ENCODE measurements around the gene SEMA3F.
A peak's percentile ranks its signal among the peaks of the same experiment; 100 is the strongest.

The SEMA3F gene

DNA sequence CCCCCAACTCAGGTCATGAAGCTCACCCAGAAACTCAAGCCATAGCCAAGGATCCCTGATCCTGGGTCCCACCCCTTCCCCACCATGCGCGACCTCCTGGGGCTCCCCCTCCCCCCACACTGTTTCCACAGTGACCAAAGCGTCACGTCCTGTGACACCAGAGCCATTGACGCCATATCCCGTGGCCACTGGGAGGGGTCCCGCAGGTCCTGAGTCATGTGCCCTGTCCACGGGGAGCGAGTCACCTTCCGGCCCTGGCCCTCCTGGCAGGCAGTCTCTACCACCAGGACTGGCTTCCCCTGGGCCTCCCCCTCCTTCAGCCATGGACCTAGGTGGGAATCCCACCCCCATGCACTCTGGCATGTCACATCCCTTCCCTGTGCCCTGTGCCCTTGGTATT, 15.6 kb downstream of the SEMA3F start:
- DNase-seq (ENCODE audit: low read depth): no peak

DNA sequence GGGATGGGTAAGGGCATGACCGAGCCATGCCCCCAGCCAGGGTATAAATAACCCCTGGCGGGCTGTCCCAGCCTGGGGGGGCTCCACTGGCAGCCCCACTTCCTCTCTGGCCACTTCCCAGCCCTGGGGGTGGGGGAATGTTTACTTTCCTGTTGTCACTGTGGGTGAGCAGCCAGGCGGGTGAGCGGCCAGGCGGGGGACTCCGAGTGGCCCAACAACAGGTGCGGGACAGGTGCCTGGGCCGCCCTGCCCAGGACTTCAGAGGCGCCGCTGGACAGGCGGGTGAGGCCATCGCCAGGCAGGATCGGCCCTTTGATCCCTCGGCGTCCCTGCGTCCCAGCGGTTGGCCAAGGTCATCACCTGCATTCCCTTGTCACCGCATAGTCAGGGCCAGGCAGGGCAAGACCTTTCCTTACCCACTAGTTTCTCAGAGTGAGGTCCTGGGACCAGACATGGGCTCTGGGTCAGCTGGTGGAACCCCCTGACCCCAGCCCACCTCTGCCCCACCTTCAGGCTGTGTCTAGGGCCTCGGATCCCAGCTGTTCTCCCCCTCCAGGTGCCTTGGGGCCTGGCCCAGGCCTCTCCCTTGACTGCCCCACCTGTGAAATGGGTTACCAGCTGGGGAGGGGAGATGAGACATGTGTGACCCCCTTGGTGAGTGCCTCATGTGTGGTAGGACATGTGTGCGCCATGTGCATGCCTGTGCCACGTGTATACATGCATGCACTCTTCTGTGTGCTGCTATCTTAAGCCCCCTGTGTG, 16.6 kb downstream of the SEMA3F start:
- no peak for DNase-seq (ENCODE audit: low read depth)

DNA sequence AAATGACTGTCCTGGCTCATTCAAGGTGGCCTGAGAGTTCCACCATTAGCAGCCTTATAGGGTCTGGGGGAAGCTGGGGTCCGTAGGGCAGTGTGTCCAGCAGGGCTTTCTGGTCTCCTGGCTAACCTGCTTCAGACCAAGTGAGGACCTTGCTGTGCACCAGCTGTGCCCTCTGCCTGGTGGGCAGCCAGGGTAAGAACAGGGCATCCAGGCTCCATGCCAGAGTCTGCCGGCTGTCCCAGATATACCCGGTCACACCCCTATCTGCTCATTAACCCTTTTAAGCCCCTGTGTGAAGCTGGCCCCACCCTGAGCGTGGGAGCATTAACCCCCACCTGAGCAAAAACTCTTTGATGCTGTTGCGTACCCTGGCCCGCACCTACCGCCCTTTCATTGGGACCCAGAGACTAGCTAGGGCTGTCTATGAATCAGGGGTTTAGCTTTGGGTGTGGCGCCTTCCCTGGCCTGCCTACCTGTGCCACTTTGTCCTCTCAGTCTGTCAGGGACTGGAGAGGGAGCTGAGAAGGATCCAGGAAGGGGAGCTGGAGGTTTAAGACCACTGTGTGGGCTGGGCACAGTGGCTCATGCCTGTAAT, 17.6 kb downstream of the SEMA3F start:
- no peak for DNase-seq (ENCODE audit: low read depth)

DNA sequence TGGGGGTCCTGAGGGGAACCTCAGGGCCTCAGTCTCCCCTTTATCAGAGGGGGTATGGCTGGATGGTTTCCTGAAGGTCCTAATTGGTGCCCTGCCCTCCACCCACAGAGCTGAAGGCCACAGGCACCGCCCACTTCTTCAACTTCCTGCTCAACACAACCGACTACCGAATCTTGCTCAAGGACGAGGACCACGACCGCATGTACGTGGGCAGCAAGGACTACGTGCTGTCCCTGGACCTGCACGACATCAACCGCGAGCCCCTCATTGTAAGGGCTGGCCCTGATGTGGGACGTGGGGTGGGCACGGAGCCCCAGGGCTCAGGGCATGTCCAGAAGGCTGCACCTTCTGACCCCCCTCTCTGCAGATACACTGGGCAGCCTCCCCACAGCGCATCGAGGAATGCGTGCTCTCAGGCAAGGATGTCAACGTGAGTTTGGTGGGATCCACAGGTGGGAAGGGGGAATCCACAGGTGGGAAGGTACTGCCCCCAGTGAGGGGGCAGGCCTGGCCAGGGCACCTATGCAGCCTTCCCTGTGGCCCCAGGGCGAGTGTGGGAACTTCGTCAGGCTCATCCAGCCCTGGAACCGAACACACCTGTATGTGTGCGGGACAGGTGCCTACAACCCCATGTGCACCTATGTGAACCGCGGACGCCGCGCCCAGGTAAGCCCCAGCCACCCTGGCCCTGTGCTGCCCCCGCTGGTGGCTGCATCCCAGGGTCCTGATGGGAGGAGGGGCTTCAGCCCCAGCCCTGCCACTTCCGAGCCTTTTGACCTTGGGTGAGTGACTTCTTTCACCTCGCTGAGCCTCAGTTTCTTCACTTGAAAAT, 18.8 kb downstream of the SEMA3F start:
- DNase-seq (ENCODE audit: low read depth): no peak

DNA sequence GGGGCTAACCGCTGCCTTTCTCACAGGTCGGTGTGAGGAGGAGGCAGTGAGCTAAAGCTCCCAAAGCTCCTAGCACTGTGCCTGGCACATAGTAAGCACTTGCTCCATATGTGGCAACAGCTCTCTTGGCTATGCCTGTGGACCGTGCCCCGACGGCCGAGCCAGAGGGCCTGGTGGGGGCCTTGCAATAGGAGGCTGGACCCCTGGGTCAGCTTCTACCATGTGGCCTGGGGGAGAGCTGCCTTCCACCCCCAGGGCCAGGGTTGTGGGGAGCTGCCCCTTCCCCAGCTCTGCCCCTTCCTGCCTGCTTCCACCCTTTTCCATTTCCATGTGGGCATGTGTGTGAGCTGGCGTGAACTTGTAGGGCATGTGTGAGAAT, 19.4 kb downstream of the SEMA3F start:
- DNase-seq (ENCODE audit: low read depth): no peak

DNA sequence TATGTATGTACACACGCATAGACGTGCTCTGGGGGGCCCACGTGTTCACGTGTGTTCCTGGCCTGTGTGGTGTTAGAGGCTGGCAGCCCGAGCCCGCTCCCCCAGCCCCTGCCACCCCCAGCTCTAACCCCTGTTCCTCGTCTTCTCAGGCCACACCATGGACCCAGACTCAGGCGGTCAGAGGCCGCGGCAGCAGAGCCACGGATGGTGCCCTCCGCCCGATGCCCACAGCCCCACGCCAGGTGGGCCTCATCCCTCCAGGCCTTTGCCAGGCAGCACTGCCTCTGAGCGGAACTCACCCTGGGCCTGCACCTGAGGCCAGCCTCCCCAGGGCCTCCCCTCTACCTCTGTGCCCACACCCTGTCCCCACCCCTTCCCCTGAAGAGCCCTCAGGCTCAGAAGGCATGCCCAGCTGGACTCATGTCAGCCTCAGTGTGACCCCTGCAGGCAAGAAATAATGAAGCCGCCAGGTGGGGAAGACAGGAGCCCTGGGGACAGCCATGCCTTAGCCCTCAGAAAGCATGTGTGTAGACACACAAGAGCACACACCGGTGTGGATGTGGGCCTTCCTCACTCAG, 19.9 kb downstream of the SEMA3F start:
- DNase-seq (ENCODE audit: low read depth): no peak

DNA sequence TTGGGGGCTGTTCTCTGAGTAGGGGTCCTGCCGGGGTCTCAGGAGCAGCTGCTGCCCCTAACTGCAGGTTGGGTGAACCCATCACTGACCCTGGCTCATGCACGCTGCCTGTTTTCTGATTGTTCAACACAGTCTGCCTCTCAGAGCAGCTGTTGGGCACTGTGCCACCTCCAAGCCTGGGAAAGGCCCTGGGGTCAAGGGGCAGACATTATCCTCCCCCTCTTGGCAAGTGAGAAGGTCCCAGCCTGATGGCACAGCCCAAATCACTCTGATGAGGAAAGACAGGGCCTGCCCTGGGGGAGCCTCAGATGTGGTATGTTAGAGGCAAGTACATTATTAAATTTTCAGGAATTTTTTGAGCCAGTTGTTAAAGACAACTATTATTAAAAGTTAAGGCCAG, 22.2 kb downstream of the SEMA3F start:
- DNase-seq (ENCODE audit: low read depth): no peak

DNA sequence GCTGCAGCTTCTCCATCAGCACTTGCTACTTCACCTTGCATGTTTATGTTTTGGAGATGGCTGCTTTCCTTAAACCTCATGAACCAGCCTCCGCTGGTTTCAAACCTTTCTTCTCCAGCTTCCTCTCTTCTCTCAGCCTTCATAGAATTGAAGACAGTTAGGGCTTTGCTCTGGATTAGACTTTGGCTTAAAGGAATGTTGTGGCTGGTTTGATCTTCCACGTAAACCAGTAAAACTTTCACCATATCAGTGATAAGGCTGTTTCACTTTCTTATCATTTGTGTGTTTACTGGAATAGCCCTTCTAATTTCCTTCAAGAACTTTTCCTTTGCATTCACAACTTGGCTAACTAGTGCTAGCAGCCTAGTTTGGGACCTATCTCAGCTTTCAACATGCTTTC, 24.6 kb downstream of the SEMA3F start:
- DNase-seq (ENCODE audit: low read depth): no peak

DNA sequence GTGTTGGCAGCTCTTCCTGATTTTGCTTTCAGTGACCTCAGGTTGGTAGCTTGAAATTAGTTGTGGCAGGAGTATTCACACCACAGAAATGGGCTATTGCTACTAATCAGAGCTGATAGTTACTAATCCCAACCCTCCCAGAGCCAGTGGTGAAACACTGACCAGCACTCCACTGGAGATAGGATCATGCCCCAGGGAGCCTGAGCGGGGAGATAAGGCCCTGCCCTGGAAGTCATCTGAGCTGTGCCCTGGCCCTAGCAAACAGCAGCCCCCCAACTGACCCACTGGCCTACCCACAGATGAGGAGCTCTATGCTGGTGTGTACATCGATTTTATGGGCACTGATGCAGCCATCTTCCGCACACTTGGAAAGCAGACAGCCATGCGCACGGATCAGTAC, 26.9 kb downstream of the SEMA3F start:
- DNase-seq (ENCODE audit: low read depth): no peak

DNA sequence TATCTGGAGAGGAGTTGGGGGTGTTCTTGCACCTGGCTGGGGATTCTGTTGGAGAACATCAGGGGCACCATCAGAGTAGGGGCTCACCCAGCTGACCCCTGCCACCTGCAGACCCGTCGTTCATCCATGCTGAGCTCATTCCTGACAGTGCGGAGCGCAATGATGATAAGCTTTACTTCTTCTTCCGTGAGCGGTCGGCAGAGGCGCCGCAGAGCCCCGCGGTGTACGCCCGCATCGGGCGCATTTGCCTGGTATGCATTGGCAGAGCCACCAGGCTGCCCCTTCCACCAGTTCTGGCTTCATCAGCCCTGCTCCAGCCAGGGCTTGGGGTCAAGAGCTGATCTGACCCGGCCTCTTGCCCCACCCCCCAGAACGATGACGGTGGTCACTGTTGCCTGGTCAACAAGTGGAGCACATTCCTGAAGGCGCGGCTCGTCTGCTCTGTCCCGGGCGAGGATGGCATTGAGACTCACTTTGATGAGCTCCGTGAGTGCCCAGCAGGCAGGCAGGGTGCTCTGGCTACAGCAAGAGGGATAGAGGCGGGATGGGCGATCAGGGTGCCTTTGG, 27.5 kb downstream of the SEMA3F start:
- no peak for DNase-seq (ENCODE audit: low read depth)

DNA sequence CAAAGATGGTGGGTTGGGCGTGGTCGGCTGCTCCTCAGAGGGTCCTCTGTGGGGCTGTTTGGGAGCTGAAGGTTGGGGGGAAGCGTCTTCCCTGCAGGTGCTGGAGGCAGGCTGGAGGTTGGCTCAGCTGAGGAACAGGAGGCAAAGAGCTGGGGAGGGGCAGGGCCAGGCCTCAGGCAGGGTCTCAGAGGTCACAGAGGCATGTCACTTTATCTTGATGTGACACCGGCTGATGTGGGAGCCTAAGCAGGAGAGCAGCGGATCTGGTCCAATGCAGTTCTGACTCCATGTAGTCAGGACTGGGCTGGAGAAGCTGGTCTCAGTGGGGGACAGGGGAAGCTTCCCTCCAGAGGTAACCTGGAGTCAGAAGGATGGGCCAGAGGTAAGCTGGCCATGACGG, 28.6 kb downstream of the SEMA3F start:
- DNase-seq (ENCODE audit: low read depth): no peak

DNA sequence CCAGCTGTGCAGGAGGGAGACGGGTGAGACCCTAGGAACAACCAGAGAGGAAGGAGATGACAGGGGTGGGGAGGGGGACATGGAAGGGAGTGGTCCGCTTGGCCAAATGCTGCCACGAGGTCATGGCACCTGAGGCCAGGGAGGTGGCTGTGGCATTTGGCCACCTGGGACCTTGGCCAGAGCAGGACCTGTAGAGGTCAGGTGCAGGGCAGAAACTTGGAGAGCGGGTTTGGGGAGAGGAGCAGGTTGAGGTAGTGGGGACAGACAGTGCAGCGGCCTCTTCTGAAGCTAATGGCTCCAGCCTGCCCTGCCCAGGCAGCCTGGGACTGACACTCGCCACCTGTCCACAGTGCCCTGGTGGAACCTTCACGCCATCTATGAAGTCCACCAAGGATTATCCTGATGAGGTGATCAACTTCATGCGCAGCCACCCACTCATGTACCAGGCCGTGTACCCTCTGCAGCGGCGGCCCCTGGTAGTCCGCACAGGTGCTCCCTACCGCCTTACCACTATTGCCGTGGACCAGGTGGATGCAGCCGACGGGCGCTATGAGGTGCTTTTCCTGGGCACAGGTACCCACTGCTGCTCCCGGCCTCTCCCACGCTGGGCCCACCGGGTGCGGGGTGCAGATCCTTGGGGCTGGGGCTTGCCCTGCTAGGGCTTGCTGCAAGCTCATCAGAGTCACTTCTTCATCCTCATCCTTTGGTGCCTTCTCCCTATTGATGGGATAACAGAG, 29.3 kb downstream of the SEMA3F start:
- no peak for DNase-seq (ENCODE audit: low read depth)

DNA sequence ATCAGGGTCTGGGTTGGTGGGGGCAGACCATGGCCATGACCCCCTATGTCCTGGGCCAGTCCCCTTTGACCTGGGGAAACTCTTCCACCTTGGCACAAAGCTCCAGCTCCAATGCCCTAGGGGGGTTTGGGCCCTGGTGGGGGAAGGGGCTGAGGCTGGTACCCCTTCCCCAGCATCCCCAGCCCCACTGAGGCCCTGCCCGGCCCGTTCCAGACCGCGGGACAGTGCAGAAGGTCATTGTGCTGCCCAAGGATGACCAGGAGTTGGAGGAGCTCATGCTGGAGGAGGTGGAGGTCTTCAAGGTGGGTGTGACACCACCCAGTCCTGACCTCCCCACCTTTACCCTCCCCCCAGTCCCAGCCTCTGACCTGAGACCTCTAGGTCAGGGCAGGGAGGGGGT, 30.1 kb downstream of the SEMA3F start:
- DNase-seq (ENCODE audit: low read depth): no peak

DNA sequence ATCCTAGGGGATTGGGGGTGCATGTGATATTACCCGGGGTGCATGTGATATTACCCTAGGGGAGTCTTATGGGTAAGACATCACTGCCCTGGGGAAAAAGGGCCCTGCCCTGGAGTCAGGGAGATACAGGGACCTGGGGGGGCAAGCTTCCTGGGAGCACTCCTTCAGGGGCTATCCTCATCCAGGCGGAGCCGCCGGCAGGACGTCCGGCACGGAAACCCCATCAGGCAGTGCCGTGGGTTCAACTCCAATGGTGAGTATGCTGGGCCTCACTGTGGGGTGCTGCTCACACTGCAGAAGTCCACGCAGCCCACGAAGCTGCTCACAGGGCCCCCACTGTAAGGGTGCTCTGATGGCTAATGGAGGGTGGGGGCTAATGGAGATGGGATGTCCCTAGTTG, 31.0 kb downstream of the SEMA3F start:
- no peak for DNase-seq (ENCODE audit: low read depth)

DNA sequence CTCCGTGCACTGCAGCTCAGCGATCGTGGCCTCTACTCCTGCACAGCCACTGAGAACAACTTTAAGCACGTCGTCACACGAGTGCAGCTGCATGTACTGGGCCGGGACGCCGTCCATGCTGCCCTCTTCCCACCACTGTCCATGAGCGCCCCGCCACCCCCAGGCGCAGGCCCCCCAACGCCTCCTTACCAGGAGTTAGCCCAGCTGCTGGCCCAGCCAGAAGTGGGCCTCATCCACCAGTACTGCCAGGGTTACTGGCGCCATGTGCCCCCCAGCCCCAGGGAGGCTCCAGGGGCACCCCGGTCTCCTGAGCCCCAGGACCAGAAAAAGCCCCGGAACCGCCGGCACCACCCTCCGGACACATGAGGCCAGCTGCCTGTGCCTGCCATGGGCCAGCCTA, 32.6 kb downstream of the SEMA3F start:
- DNase-seq (ENCODE audit: low read depth): no peak

DNA sequence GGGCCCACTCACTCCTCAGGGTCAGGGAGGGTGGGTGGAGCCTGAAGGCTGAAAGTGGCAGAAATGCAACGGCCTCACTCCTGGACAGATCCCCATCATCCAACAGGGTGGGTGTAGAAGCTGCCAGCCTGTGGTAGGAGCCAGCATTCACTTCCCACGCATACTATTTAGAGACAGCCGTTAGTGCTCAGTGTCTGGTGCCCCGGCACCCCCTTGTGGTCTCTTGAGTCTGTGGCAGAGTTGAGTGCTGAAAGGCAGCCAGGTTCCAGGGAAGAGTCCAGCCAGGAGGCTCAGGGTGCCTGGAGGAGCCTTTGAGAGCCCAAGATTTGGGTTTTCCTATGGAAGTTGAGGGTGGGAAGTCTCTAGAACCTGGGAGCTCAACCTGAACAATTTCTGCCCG, 34.1 kb downstream of the SEMA3F start:
- DNase-seq (ENCODE audit: low read depth): peak; percentile 68

DNA sequence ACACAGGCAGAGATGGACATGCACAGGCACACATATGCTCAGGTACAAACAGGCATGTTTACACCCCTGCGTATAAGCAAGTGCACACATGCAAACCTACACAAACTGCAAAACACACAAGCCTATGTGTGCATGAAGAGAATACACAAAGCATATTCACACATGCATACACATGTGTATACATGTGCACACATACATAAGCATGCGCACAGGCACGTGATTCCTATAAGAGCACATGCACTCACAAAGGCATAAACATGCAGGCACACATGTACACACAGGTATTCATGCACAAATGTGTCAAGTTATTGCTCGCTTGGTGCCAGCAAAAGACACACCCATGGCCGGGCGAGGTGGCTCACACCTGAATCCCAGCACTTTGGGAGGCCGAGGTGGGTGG, 34.9 kb downstream of the SEMA3F start:
- no peak for DNase-seq (ENCODE audit: low read depth)

DNA sequence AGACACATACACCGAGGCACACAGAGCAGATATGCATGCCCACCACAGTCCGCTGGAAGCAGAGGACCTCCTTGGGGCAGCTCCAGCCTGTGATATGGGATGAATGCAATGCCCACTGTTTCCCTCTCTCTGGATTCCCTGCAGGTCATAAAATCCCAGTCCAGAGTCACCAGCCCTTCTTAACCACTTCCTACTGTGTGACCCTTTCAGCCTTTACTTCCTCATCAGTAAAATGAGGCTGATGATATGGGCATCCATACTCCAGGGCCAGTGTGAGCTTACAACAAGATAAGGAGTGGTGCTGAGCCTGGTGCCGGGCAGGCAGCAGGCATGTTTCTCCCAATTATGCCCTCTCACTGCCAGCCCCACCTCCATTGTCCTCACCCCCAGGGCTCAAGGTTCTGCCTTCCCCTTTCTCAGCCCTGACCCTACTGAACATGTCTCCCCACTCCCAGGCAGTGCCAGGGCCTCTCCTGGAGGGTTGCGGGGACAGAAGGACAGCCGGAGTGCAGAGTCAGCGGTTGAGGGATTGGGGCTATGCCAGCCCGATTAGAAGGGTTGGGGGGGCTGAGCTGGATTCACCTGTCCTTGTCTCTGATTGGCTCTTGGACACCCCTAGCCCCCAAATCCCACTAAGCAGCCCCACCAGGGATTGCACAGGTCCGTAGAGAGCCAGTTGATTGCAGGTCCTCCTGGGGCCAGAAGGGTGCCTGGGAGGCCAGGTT, 36.0 kb downstream of the SEMA3F start, which contains the start of gene GNAT1:
Gene GNAT1 (plus strand): TSS at position 675 of the 725 bp plus-strand sequence. CDS start 116 bp downstream, outside the sequence.
- no peak for DNase-seq (ENCODE audit: low read depth)

DNA sequence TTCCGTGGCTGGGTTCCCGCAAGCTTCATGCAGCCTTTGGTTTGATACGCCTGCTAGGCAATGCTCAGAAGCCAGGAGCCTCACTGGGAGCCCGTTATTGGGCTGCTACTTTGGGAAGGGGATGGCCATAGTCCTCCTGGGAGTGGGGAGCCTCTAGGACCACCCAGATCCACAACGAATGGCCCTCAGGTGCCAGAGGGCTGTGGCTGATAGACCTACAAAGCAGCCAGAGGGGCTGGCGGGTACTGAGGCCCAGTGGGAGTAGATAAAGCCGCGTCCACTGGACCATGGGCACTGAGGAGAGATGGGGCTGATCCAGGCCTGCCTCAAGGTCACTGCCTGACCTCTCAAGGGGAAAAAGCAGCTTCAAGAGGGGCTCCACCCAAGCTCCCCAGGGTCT, 37.0 kb downstream of the SEMA3F start:
- DNase-seq (ENCODE audit: low read depth): no peak

DNA sequence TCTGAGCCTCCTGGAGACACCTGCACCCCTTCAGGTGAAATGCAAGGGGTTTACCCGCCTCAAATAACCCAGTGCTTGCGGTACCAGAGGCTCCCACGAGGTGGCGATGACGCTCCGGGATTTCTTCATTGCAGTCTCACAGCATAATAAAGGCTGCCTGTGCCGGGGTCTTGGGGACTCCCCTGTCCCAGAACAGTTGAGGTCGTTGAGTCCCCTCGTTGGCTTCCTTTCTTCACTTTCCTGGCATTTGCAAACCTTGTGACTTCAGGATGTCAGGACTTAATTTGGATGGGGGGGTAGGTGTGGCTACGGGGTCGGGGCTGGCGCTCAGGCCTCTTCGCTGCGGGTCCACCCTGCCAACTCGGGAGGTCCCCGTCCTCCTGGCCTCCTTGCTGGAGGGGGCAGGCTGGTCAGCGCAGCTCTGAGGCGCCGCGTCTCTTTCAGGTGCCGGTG, 37.6 kb downstream of the SEMA3F start:
- DNase-seq (ENCODE audit: low read depth): no peak

DNA sequence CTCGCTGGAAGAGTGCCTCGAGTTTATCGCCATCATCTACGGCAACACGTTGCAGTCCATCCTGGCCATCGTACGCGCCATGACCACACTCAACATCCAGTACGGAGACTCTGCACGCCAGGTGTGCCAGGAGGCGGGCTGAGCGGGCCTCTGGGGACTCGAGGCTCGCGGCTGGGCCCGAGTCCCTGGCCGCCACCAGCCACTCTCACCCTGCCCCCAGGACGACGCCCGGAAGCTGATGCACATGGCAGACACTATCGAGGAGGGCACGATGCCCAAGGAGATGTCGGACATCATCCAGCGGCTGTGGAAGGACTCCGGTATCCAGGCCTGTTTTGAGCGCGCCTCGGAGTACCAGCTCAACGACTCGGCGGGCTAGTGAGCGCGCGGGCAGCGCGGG, 38.2 kb downstream of the SEMA3F start:
- no peak for DNase-seq (ENCODE audit: low read depth)
